ENCODE results near the gene AGPAT4.

Gene AGPAT4

GRCh38 chr6:161254126-161254463, 19.8 kb downstream of the AGPAT4 start:
- DNase-seq = no peak

GRCh38 chr6:161251345-161251744, 22.5 kb downstream of the AGPAT4 start:
- DNase-seq = no peak

GRCh38 chr6:161249327-161249726, 24.5 kb downstream of the AGPAT4 start:
- no peak for DNase-seq

GRCh38 chr6:161246725-161247124, 27.1 kb downstream of the AGPAT4 start:
- DNase-seq = no peak

- DNase-seq = no peak
Measured at GRCh38 chr6:161245363-161245762, 28.5 kb downstream of the AGPAT4 start.

GRCh38 chr6:161244725-161245124, 29.1 kb downstream of the AGPAT4 start:
- no peak for DNase-seq

- no peak for DNase-seq
Measured at GRCh38 chr6:161242779-161243693, 30.8 kb downstream of the AGPAT4 start.

GRCh38 chr6:161242113-161242512, 31.7 kb downstream of the AGPAT4 start:
- no peak for DNase-seq

GRCh38 chr6:161239001-161239400, 34.9 kb downstream of the AGPAT4 start:
- no peak for DNase-seq

- no peak for DNase-seq
Measured at GRCh38 chr6:161238500-161238899, 35.4 kb downstream of the AGPAT4 start.

- DNase-seq = no peak
Measured at GRCh38 chr6:161238081-161238480, 35.8 kb downstream of the AGPAT4 start.

- DNase-seq = no peak
Measured at GRCh38 chr6:161237176-161237575, 36.7 kb downstream of the AGPAT4 start.

GRCh38 chr6:161235776-161236633, 37.9 kb downstream of the AGPAT4 start:
- no peak for DNase-seq

- no peak for DNase-seq
Measured at GRCh38 chr6:161233986-161234661, 39.7 kb downstream of the AGPAT4 start.

GRCh38 chr6:161232467-161232866, 41.4 kb downstream of the AGPAT4 start:
- DNase-seq = no peak

GRCh38 chr6:161232010-161232409, 41.9 kb downstream of the AGPAT4 start:
- DNase-seq = no peak

GRCh38 chr6:161230339-161230738, 43.5 kb downstream of the AGPAT4 start:
- no peak for DNase-seq

GRCh38 chr6:161228921-161229591, 44.8 kb downstream of the AGPAT4 start:
- DNase-seq = no peak

GRCh38 chr6:161228096-161228495, 45.8 kb downstream of the AGPAT4 start:
- DNase-seq = no peak

- no peak for DNase-seq
Measured at GRCh38 chr6:161227004-161227960, 46.6 kb downstream of the AGPAT4 start.
